Activated naive CD8-positive, alpha-beta T cell (primary cell): ENCODE measurements around the gene ENHO.
"Not testable (repeated sequence)": the region's sequence is repeated elsewhere in the genome, so short reads cannot be mapped to it uniquely, and the experiment has no call there.

Experiments used
- H3K27ac Mint-ChIP-seq: one replicate; pipeline ENCODE4 v1.8.0; 2021; ENCODE audit warnings: mixed read lengths
- H3K27me3 Mint-ChIP-seq: one replicate; pipeline ENCODE4 v1.8.0; 2021; ENCODE audit warnings: mixed read lengths
- H3K36me3 Mint-ChIP-seq: one replicate; pipeline ENCODE4 v1.8.0; 2021; ENCODE audit warnings: mixed read lengths
- H3K4me1 Mint-ChIP-seq: one replicate; pipeline ENCODE4 v1.8.0; 2021; ENCODE audit warnings: low read depth, mixed read lengths
- H3K4me3 Mint-ChIP-seq: one replicate; pipeline ENCODE4 v1.8.0; 2021; ENCODE audit warnings: mild to moderate bottlenecking, mixed read lengths
- H3K9me3 Mint-ChIP-seq: one replicate; pipeline ENCODE4 v1.8.0; 2021; ENCODE audit warnings: low read depth, mixed read lengths

ENHO gene

DNA sequence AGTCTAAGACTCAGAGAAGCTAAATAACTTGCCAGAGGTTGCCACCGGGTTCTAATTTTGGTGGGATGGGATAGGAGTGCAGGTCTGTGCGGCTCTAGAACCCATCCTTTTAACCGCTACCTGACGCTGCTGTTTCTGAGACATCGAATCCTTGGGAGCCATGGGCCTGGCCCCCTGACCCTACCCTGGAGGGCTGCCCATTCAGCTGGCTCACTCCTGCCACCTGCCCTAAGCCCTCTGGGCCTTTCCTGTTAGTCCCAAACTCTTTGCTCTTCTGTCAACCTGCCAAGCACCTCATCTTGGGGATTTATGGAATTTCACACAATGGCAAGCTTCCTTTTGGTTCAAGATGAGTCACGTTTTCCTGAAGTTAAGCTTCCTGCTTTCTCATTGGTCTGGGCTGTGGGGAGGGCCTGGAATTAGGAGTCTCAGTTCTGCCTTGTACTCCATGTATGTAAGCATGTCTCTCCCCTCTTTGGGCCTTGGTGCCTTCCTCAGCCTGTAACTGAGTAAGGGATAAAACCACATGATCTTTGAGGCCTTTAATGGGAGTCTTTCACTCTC lies 26.6 kb downstream of the ENHO start:
- no peaks in the 10 kb centered on the region for H3K36me3 Mint-ChIP-seq
- peaks cover 1% of the 10 kb centered on the region for H3K4me1 Mint-ChIP-seq
- no peaks in the 10 kb centered on the region for H3K9me3 Mint-ChIP-seq
- peaks cover 2% of the 10 kb centered on the region for H3K27me3 Mint-ChIP-seq
- no peak overlapping the region for H3K4me3 Mint-ChIP-seq
- no peak overlapping the region for H3K27ac Mint-ChIP-seq

DNA sequence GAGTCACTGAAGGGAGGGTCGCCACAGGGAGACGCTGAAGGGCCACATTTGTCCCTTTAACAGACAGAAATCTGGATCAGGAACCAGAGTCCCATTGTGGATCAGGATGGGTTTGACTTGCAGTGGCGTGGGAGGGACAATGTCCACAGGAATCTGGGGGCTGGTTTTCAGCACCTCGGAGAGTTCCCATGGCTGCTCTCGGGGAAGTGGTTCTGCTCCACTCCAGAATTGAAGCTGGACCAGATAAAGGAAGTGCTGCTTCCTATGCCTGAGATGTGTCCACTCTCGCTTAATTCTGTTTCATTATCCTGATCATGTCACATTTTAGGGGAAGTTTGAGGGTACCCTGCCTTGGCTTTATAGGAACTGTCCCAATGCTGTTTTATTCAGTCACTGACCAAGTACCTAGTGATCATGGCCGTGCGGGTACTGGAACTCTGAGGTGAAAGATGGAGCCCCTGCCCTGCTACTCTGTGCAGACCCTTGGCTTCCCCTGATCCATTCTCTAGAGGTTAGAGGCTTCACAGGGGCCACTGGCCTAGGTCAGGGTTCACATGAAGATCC lies 28.7 kb downstream of the ENHO start:
- no peak overlapping the region for H3K4me3 Mint-ChIP-seq
- no peaks in the 10 kb centered on the region for H3K9me3 Mint-ChIP-seq
- no peaks in the 10 kb centered on the region for H3K4me1 Mint-ChIP-seq
- no peaks in the 10 kb centered on the region for H3K36me3 Mint-ChIP-seq
- H3K27me3 Mint-ChIP-seq = peaks cover 7% of the 10 kb centered on the region
- H3K27ac Mint-ChIP-seq = no peak overlapping the region

DNA sequence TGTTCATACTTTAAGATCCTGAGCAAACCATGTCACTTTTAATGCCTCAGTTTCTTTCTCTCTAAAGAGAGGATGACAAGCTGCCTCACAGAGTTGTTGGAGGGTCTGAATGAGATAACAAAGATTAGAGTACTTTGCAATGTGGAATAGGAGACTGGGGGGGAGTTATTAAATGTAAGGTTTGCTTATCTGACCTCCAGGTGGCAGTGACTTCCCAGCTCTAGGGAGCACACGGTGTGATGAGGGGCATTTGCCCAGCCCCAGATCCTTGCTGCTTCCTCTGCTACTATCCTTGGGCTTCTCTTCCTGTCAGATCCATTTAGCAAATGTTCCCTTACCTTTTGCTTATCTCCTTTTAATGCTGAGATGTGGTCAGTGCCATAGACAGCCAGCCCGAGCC lies 30.7 kb downstream of the ENHO start:
- Mint-ChIP-seq H3K9me3 (no peaks in the 10 kb centered on the region), H3K4me3 (no peak overlapping the region), H3K4me1 (no peaks in the 10 kb centered on the region), H3K27ac (no peak overlapping the region), H3K36me3 (no peaks in the 10 kb centered on the region), H3K27me3 (peaks cover 10% of the 10 kb centered on the region)

DNA sequence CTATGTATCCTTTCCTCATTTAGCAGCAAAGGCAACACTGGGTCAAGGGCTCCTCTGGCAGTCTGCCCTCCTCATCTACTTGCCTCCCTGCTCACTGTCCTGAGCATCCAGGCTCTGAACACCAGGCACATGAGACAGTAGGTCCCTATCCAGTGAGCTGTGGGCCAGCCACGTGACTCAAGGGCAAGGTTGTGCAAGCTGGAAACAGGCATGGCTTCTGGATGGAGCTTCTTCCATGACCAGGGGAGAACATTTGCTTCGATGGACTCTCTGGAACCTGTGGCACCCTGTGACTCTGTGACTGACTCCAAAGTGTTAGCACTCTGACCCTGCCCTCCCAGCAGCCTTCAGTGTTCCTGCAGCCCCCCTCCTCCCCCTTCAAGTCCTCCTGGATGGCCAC lies 31.2 kb downstream of the ENHO start:
- peaks cover 10% of the 10 kb centered on the region for H3K27me3 Mint-ChIP-seq
- H3K4me3 Mint-ChIP-seq = no peak overlapping the region
- no peak overlapping the region for H3K27ac Mint-ChIP-seq
- no peaks in the 10 kb centered on the region for H3K4me1 Mint-ChIP-seq
- H3K9me3 Mint-ChIP-seq = no peaks in the 10 kb centered on the region
- H3K36me3 Mint-ChIP-seq = no peaks in the 10 kb centered on the region

DNA sequence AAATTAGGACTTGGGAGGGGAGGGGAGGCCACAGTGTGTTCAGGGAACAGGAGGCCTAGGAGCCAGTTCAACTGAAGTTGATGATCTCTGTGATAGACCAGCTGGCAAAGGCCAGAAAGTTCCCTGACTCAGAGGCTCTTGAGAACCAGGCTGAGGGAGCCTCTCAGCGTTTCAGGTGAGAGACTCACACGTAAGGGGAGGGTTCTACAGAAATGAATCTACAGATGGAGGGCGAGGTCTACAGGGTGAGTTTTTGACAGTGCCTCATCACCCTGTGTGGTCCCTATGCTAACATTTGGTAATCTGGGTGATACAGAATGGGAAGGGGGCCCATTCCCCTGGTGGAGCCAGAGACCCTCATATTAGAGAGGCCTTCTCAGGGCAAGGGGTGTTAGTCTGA lies 32.0 kb downstream of the ENHO start:
- Mint-ChIP-seq H3K4me1 (no peaks in the 10 kb centered on the region), H3K27me3 (peaks cover 10% of the 10 kb centered on the region), H3K4me3 (no peak overlapping the region), H3K27ac (no peak overlapping the region), H3K9me3 (no peaks in the 10 kb centered on the region), H3K36me3 (no peaks in the 10 kb centered on the region)

DNA sequence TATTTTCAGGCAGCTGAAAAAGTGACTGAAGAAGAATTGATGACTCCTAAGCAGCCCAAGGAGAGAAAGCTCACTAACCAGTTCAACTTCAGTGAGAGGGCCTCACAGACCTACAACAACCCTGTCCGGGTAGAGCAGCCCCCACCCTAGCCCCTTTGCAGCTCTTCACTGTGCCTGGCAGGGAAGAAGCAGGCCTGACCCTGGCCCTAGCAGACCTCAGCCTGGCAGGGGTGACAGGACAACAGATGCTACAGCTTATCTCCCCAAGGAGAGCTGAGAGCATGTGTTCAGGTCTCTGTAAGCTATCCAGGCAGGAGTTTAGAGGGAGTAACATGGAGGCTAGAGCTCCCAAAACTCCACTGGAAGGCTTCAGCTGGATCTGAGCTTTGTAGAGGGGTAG lies 32.4 kb downstream of the ENHO start:
- no peaks in the 10 kb centered on the region for H3K9me3 Mint-ChIP-seq
- no peak overlapping the region for H3K4me3 Mint-ChIP-seq
- peaks cover 10% of the 10 kb centered on the region for H3K27me3 Mint-ChIP-seq
- no peaks in the 10 kb centered on the region for H3K36me3 Mint-ChIP-seq
- H3K4me1 Mint-ChIP-seq = no peaks in the 10 kb centered on the region
- H3K27ac Mint-ChIP-seq = no peak overlapping the region

DNA sequence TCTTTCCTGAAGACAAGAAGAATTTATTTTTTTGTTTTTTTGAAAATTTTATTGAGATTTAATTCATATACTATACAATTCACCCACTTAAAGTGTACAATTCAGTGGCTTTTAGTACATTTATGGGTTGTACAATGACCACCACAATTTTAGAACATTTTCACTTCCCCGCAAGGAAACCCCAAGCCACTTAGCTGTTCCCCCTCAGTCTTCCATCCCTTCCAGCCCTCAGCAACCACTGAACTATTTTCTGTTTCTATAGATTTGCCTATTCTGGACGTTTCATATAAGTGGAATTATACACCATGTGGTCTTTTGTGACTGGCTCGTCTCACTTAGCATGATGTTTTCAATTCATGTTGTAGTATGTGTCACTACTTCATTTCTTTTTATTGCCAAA lies 36.2 kb downstream of the ENHO start:
- no peak overlapping the region for H3K27ac Mint-ChIP-seq
- H3K36me3 Mint-ChIP-seq = no peaks in the 10 kb centered on the region
- no peak overlapping the region for H3K4me3 Mint-ChIP-seq
- H3K27me3 Mint-ChIP-seq = peaks cover 8% of the 10 kb centered on the region
- peaks cover under 1% of the 10 kb centered on the region for H3K4me1 Mint-ChIP-seq
- no peaks in the 10 kb centered on the region for H3K9me3 Mint-ChIP-seq

DNA sequence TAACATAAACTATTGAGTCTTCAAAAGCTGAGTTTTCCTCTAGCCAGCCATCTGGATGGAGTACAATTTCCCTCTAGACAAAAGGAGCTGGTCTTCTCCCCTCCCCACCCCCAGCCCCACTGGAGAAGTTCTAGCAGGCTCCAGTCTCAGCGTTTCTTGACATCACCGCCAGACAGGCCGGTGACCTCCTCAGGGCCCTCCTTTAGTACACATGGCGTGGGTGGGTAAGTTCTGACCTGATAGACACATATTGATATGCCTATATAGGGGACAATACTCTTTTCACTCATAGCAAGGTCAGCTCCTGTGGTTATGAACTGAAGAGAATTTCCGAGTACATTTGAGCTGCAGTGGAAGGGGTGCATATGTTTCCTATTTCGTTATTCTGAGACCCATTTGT lies 37.0 kb downstream of the ENHO start:
- Mint-ChIP-seq H3K36me3 (no peaks in the 10 kb centered on the region), H3K9me3 (no peaks in the 10 kb centered on the region), H3K27me3 (peaks cover 8% of the 10 kb centered on the region), H3K4me1 (peaks cover 2% of the 10 kb centered on the region), H3K4me3 (no peak overlapping the region), H3K27ac (no peak overlapping the region)

DNA sequence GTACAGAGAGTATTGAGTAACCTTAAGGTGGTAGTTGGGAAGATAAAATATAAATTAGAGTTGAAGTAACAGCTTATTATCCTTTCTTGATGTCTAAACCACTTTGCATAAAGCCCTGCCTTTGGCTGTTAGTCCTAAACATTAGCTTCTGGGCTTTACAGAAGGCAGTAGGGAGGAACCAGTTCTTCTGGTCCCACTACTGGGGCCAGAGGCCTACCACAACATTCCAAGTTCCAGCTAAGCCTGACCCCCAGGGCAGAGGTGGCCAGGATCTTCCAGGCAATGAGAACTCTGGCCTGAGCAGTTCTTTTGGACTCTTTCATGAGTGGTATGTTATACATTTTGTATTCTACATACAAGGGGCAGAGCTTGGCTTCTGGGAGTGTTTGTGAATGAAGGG lies 38.1 kb downstream of the ENHO start:
- Mint-ChIP-seq H3K27me3 (peaks cover 4% of the 10 kb centered on the region), H3K4me1 (peaks cover 2% of the 10 kb centered on the region), H3K9me3 (no peaks in the 10 kb centered on the region), H3K27ac (no peak overlapping the region), H3K36me3 (no peaks in the 10 kb centered on the region), H3K4me3 (no peak overlapping the region)

DNA sequence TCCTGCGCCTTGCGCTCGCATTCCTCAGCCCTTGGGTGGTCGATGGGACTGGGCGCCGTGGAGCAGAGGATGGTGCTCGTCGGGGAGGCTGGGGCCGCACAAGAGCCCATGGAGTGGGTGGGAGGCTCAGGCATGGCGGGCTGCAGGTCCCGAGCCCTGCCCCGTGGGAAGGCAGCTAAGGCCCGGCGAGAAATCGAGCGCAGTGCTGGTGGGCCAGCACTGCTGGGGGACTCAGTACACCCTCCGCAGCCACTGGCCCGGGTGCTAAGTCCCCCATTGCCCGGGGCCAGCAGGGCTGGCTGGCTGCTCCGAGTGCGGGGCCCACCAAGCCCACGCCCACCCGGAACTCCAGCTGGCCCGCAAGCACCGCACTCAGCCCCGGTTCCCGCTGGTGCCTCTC lies 40.0 kb downstream of the ENHO start:
- H3K27me3 Mint-ChIP-seq, H3K9me3 Mint-ChIP-seq, H3K27ac Mint-ChIP-seq, H3K4me1 Mint-ChIP-seq, H3K36me3 Mint-ChIP-seq, H3K4me3 Mint-ChIP-seq: not testable (repeated sequence)

DNA sequence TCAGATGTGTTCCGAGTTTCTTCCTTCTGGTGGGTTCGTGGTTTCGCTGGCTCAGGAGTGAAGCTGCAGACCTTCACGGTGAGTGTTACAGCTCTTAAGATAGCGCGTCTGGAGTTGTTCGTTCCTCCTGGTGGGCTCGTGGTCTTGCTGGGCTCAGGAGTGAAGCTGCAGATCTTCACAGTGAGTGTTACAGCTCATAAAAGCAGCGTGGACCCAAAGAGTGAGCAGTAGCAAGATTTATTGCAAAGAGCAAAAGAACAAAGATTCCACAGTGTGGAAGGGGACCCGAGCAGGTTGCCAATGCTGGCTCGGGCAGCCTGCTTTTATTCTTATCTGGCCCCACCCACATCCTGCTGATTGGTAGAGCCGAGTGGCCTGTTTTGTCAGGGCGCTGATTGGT lies 41.2 kb downstream of the ENHO start:
- not testable (repeated sequence) for H3K36me3 Mint-ChIP-seq, H3K4me3 Mint-ChIP-seq, H3K4me1 Mint-ChIP-seq, H3K27me3 Mint-ChIP-seq, H3K9me3 Mint-ChIP-seq, H3K27ac Mint-ChIP-seq

DNA sequence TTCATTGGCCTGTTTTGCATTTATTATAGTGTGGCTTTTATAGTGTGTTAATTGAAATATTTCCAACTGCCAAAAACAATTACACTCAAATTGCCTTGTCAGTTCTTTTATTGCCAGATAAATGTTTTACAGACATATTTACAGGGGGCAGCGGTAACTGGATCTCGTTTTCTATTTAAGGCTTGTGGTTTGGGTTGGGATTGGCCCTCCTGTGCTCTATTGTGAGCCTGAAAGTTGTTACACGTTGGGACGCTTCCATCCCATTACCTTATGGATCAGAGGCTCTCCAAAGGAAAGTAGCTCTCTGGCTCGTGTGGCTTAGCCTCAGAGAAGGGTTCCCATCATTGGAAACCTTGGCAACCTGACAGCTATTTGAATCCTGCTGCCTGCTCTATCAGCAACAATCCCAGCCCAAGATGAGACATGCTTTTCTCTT lies 43.3 kb downstream of the ENHO start:
- Mint-ChIP-seq H3K4me1 (peaks cover 2% of the 10 kb centered on the region), H3K36me3 (no peaks in the 10 kb centered on the region)

DNA sequence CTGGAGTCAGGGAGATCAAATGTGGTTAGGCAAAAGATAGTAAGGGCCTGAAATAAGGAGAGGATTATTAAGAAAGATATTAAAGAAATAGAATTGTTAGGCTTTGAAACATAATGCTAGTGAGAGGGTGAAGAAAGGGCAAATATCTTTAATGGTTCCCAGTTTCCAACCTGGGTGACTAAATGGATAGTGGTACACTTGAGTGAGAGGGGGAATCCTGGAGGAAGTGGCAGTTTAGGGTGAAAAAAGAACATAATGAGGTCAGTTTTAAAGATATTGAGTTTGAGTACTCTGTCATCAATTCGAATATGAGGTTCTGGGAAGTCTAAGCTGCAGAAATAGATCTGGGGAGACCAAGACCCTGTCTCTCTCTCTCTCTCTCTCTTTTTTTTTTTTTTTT lies 45.2 kb downstream of the ENHO start:
- peaks cover 2% of the 10 kb centered on the region for H3K27me3 Mint-ChIP-seq
- peaks cover 2% of the 10 kb centered on the region for H3K4me1 Mint-ChIP-seq
- H3K9me3 Mint-ChIP-seq = no peaks in the 10 kb centered on the region
- no peaks in the 10 kb centered on the region for H3K36me3 Mint-ChIP-seq
- H3K27ac Mint-ChIP-seq = no peak overlapping the region
- no peak overlapping the region for H3K4me3 Mint-ChIP-seq

More for the DNA sequence above, 43.3 kb downstream of the ENHO start:
- Mint-ChIP-seq H3K4me3 (no peak overlapping the region), H3K27ac (no peak overlapping the region), H3K9me3 (no peaks in the 10 kb centered on the region), H3K27me3 (peaks cover 2% of the 10 kb centered on the region)

DNA sequence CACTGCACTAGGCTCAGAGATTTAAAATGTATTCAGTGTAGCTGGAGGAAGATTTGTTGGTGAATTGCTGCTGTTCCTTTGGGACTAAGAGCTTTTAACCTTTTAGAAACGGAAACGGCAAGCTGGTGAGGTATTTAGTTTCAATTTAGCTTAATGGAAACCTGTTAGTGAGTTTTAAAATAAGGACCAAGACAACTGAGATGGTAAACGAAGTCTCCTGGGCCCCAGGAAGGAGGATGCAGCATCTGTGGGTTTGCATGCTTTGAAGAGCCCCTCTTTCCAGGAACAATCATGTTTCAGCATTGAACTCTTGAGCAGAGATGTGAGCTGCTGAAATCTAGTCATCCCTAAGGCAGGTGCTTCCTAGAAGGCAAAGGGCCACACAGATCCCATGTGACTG lies 47.7 kb downstream of the ENHO start:
- H3K9me3 Mint-ChIP-seq = no peaks in the 10 kb centered on the region
- H3K36me3 Mint-ChIP-seq = no peaks in the 10 kb centered on the region
- H3K27ac Mint-ChIP-seq = no peak overlapping the region
- no peaks in the 10 kb centered on the region for H3K4me1 Mint-ChIP-seq
- peaks cover 2% of the 10 kb centered on the region for H3K27me3 Mint-ChIP-seq
- no peak overlapping the region for H3K4me3 Mint-ChIP-seq
